HEK293 (cell line): Measurements from ENCODE around the gene SPTAN1.

ENCODE experiments used
- CTCF ChIP-seq: fragments of 450-650 bp; formaldehyde crosslinking; IDR thresholded peaks from 2 replicates; pipeline ENCODE4 v1.5.1; 2016; ENCODE audit warnings: missing biosample characterization, missing genetic modification characterization
- SALL2 ChIP-seq: fragments of 450-650 bp; formaldehyde crosslinking; IDR thresholded peaks from 2 replicates; pipeline ENCODE4 v1.5.0; 2017; ENCODE audit warnings: missing biosample characterization, mild to moderate bottlenecking, missing genetic modification characterization, borderline replicate concordance
- SCRT1 ChIP-seq: fragments of 450-650 bp; formaldehyde crosslinking; IDR thresholded peaks from 2 replicates; pipeline ENCODE4 v1.5.1; 2016; ENCODE audit warnings: missing biosample characterization, missing genetic modification characterization, borderline replicate concordance
- ZNF274 ChIP-seq, 2 experiments: fragments of 200-500 bp in 1 of 2; fragments of 450-650 bp in 1 of 2; sonication (Bioruptor generic) in 1 of 2; formaldehyde crosslinking in 1 of 2; IDR thresholded peaks; 2 replicates each; pipeline versions ENCODE4 v1.5.1 to v1.6.1; 2014 to 2016; ENCODE audit warnings: borderline replicate concordance in 1 of 2, inconsistent platforms in 1 of 2, low read length in 1 of 2, missing biosample characterization in 1 of 2, missing genetic modification characterization in 1 of 2
- ZNF423 ChIP-seq: fragments of 450-650 bp; formaldehyde crosslinking; IDR thresholded peaks from 2 replicates; pipeline ENCODE4 v1.5.1; 2016; ENCODE audit warnings: missing biosample characterization, missing genetic modification characterization

- TF ChIP-seq CTCF (tag by site-specific recombination), result no peak
- no peak for TF ChIP-seq ZNF274 (IDR thresholded peaks at IDR 0.05; ENCODE audit: low read length)
- TF ChIP-seq ZNF274 (tag by site-specific recombination; IDR thresholded peaks at IDR 0.05; ENCODE audit: borderline replicate concordance), result no peak
- TF ChIP-seq ZNF423 (tag by site-specific recombination), result no peak
- TF ChIP-seq SCRT1 (tag by site-specific recombination), result no peak
- TF ChIP-seq SALL2 (tag by site-specific recombination), result no peak
Measured at GRCh38 chr9:128627127-128627715, 74.8 kb downstream of the SPTAN1 start.
